NCI-H2196 (cell line): ENCODE measurements around the gene FERMT3.
A peak's percentile ranks its signal among the peaks of the same experiment; 100 is the strongest.

Experiments
- DNase-seq: peaks from one replicate; lab custom pipeline; 2025; ENCODE audit not compliant: unreplicated experiment; lab: John Stamatoyannopoulos, UW

The FERMT3 gene

DNA sequence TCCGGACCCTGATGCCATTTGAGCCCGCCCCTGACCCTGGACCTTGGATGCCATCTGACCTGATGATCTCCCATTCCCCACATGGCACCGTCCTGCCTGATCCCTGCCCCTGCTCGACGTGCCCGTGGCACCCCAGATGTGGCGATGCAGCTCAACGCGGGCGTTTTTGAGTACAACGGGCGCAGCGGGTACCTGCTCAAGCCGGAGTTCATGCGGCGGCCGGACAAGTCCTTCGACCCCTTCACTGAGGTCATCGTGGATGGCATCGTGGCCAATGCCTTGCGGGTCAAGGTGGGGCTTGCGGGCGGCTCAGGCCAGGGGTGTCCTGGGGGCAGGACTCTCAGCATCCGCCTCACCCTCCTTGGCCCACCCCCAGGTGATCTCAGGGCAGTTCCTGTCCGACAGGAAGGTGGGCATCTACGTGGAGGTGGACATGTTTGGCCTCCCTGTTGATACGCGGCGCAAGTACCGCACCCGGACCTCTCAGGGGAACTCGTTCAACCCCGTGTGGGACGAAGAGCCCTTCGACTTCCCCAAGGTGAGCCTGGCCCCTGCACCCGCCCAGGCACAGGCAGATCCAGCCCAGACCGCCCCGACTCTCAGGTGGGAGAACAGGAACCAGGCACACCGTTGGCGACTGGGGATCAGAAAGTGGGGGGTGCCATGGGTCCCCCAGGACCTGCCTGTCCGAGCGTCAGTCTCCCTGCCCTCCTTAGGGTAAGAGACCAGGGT lies 55.9 kb downstream of the FERMT3 start:
- DNase-seq: no peak

DNA sequence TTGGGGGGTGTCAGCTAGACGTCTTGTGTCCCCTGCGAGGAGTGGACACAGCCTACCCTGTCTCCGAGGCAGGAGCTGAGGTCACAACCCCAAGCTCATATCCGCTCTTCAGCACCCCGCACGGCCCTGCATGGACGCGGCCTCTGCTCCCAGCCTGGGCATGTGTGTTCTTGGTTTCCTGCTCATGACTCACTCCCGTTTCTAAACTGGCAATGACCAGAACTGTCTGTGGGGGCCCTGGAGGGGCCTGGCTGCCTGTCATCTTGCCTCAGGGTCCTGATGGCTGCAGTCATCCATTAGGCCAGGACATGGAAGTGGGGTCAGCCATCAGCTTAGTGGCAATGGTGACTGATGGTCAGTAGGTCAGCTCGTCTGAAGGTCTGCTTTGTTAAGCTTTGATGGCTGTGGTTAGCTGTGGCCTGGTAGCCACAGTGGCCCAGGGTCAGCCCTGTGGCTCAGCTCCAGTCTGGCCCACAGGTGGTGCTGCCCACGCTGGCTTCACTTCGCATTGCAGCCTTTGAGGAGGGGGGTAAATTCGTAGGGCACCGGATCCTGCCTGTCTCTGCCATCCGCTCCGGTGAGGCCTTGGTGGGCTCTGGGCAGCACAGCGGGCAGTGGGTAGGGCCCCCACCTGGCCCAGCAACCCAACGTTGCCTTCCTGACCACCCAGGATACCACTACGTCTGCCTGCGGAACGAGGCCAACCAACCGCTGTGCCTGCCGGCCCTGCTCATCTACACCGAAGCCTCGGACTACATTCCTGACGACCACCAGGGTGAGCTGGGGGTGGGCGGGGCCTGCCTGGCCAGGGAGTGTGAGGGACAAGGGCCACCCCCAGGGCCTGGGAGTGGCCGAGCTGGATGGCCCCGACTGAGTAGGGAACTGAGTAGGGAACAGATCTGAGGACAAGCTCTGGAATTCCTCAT lies 56.8 kb downstream of the FERMT3 start:
- no peak for DNase-seq

DNA sequence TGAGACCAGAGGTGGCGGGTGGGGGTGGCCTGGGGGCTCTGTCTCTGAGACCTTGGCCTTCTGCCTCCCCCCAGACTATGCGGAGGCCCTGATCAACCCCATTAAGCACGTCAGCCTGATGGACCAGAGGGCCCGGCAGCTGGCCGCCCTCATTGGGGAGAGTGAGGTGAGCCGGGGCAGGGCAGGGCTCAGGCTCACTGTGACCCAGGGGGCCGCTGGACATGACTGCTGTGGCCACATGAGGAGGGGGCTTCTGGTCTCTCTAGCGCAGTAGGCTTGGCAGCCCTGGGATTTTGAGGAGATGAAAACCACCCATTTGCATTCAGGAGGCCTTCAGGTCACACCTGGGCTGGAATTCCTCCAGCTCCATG lies 57.4 kb downstream of the FERMT3 start:
- DNase-seq: no peak

DNA sequence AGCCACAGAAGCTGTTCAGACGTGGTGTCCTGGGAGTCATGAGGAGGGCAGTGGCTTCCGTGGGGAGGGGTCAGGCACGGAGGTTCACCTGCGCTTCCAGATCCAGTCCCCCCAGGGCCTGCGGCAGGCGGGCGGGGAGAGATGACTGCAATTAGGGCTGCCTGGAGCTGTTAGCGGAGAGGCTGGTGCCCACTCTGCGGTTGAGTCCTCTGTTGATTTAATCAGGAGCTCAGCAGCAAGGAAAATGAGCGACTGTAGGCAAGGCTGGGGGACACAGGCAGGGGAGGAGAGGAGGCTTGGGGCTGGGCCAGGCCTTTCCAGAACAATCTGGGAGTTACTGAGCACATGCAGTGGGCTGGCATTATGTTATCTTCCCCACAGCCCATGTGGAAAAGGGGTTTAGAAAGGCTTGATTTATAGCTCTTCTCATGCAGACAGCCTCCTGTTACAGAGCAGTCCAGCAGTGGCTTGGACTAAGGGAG lies 57.9 kb downstream of the FERMT3 start:
- no peak for DNase-seq

DNA sequence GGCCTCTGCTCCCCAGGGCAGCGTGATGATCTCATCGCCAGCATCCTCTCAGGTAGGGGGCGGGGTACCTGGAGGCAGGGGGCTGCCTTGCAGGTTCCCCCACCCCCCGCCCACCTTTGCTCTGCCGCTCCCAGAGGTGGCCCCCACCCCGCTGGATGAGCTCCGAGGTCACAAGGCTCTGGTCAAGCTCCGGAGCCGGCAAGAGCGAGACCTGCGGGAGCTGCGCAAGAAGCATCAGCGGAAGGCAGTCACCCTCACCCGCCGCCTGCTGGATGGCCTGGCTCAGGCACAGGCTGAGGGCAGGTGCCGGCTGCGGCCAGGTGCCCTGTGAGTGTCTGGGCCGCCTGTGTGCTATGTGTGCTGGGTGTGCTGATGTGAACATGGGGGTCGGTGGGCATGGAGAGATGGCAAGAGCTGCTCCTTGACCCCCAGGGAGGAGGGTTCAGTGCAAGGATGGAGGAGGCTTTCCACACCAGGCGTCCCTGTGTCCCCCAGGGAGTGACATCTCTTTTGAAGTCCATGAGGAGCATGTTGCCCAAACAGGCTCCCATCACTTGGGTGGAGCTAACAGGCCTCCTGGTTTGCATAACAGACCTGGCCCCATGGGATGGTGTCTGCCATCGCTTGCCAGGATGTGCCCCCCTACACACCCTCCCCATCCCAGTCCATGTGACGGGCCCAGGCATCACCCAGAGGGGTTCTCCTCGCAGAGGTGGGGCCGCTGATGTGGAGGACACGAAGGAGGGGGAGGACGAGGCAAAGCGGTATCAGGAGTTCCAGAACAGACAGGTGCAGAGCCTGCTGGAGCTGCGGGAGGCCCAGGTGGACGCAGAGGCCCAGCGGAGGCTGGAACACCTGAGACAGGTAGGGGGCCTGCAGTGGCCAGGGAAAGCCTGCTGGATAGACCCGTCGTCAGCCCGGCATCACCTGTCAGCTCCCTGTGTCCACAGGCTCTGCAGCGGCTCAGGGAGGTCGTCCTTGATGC lies 58.9 kb downstream of the FERMT3 start:
- DNase-seq: no peak

DNA sequence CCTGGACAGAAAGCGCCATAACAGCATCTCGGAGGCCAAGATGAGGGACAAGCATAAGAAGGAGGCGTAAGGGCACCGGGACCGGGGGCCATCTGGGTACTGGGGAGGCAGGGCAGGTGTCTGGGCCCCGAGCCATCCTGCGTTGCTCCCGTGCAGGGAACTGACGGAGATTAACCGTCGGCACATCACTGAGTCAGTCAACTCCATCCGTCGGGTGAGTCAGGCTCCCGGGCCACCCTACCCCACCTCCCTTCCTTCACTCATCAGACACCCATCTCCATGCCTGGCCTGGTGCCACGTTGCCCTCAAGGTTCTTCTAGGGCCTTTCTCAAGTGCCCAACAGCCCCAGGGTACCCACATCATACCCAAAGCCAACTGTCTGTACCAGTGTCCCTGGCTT lies 59.8 kb downstream of the FERMT3 start:
- no peak for DNase-seq

DNA sequence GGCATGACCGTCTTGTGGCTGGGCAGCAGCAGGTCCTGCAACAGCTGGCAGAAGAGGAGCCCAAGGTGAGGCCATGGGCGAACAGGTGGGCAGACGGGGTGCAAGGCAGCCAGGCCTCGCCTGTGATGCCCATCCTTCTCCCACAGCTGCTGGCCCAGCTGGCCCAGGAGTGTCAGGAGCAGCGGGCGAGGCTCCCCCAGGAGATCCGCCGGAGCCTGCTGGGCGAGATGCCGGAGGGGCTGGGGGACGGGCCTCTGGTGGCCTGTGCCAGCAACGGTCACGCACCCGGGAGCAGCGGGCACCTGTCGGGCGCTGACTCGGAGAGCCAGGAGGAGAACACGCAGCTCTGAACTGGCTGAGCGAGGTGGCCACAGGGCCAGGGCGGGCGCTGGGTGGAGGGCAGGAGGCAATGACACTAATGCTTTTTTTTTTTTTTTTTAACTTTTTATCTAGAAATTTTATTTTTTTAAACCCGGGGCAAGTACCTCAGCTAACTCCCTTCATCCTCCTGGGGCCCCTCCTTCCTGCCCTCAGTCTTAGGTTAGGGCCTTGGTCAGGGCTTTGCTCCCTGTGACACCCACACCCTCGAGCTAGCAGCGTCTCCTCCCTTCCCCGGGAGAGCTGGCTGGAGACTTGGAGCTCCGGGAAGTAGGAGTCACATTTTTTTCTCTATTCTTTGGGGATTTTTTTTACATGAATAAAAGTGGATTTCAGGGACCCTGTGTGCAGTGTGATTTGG lies 60.9 kb downstream of the FERMT3 start:
- DNase-seq: no peak

DNA sequence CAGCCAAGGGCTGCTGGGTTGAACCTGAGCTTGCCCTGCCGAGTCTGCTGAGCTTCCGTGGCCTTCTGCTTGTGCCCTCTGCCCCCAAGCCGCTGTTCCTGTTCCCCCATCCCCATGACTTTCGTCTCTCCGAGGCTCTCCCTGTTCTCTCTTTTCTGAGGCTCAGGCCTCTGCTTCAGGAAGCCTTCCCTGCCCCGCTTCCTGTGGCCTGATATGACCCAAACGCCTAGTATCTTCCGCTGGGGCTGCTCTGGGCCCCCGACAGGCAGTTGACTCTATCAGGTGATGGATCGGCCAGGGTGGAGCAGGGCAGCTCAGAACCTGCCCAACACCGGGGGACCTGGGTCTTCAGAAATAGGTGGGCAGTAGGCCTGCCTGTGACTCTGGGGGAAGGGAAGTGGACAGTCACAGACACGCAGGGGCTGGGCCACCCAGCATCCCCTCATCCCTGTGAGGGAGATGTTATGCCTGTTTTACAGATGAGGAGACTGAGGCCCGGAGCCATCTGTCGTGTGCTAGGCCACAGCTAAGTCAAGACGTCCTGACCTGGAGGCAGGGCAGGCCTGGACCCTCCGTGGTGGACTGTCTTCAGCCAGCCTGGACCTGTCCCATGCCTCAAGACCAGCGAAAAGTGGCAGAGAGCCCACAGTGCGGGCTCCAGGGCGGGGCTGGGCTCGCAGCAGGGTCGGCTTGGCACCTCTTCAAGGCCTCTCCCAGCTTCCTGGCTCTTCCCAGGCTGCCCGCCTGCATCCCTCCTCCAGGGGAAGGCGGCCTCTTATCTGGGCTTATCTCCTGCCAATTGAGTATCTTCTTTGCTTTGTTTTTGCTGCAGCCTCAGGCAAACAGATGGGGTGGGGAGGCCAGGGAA lies 61.7 kb downstream of the FERMT3 start:
- DNase-seq: peak; percentile 53

DNA sequence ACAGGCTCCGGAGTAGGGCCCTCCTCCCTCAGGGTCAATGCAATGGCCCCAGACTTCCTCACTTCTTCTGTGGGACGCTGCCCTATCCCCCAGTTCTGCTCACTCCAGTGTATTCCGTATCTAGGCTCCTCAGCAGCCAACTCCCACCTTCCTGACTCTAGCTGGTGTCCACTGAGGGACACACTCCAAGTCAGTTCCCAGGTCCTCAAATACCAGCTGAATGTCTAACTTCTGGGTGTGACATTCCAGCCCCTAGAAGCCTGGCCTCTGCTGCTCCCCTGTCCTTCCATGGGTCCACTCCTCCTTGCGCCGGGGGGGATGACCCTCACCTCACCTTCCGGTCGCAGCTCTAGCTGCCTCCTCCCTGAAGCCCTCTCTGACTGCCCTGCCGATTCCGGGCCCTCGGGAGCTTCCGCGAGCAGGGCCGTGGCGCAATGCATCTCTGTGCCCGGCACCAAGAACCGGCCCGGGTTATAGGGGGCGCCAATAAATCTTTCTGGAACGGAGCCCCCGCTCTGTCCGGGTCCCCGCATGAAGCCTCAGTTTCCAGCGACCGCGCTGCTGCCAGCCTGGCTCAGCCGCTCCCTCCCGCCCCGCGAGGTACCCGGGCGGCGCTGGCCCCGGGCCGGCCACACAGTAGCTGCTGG lies 62.5 kb downstream of the FERMT3 start:
- peak; percentile 48 for DNase-seq

DNA sequence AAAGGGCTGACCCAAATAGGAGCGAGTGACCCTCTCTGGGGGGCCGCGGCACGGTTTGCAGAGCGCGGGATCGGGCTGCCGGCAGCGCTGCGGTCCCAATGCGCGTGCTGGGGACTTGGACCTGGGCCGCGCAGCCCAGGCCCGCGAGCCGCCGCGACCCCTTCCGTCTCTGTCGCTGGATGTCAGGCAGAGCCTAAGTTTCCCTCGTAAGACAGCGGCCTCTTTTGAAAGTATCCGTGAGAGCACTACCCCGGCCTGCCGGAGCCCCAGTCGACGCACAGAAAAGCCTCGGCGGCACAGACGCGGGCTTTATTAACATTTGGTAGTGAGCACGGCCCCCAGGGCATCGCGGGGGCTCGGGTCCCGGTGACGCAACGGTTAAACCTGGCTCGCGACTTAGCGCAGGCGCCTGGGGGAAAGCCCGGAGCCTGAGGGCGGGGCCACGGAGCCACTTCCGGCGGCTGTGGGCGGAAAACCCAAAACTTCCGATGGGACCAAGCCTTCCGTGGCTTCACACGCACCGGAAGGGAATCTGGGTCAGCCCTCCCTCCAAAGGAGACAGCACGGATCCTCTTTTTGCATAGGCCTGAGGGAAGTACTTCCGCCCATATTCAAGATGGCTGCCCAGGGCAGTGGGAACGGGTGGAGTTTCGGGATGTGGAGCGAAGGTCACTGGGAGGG lies 63.2 kb downstream of the FERMT3 start:
- peak; percentile 99 for DNase-seq
